Adipocyte (in vitro differentiated cells): ENCODE data around the gene NPAS2.

Experiments
- DNase-seq: peaks from one replicate; pipeline ENCODE4 v3.0.0-alpha.2; 2015; ENCODE audit warnings: low read depth
- H3K27me3 ChIP-seq: replicated peaks from 2 replicates; pipeline ENCODE4 v1.7.0; 2013; ENCODE audit warnings: mild to moderate bottlenecking, low read length, moderate library complexity; ENCODE audit not compliant: control insufficient read depth, insufficient read depth
- H3K36me3 ChIP-seq: 2 replicates; pipeline ENCODE4 v1.7.0; 2013; ENCODE audit warnings: low read length, mild to moderate bottlenecking, moderate library complexity; ENCODE audit not compliant: control insufficient read depth, insufficient read depth, severe bottlenecking
- H3K4me1 ChIP-seq: 2 replicates; pipeline ENCODE4 v1.7.0; 2013; ENCODE audit warnings: mild to moderate bottlenecking, low read length, moderate library complexity; ENCODE audit not compliant: control insufficient read depth, insufficient read depth
- H3K4me3 ChIP-seq: 2 replicates; pipeline ENCODE4 v1.7.0; 2013; ENCODE audit warnings: mild to moderate bottlenecking, low read length, moderate library complexity
- H3K9ac ChIP-seq: 2 replicates; pipeline ENCODE4 v1.7.0; 2013; ENCODE audit warnings: mild to moderate bottlenecking, low read length, moderate library complexity
- H3K9me3 ChIP-seq: 2 replicates; pipeline ENCODE4 v1.7.0; 2013; ENCODE audit warnings: mild to moderate bottlenecking, low read length, moderate library complexity; ENCODE audit not compliant: control insufficient read depth

Gene NPAS2

DNA sequence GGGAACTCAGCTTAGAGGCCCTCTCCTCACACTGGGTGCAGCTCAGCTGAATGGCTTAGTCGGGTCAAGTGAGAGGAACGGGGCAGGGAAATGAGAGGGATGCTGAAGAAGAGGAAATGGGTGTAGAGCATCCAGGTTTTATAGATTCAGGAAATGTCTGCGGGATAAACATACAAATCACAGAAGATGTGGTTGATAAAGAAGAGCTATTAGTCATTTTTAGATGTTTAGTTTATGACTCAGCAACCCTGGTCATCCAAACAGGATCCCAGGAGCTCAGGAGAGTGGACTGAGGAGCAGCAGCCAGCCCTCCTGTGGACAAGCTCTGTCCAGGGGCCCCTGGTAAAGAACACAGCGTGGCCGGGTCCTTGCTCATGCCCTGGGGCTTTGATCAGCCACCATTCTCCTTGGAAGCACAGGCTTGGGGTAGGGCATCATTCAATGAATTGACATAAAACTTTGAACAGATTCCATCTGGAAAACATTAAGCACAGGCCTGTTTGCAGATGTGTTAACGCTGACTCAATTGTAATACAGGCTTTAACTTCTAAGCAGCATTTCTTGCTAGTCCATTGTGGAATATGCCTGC lies 83.0 kb downstream of the NPAS2 start:
- Histone ChIP-seq H3K9me3 (peaks cover 3% of the 10 kb centered on the region), H3K36me3 (peaks cover 18% of the 10 kb centered on the region), H3K9ac (no peak overlapping the region), H3K4me1 (peaks cover 17% of the 10 kb centered on the region), H3K27me3 (no peaks in the 10 kb centered on the region), H3K4me3 (peak overlapping the region; percentile 20)
- peak; percentile 93 for DNase-seq

DNA sequence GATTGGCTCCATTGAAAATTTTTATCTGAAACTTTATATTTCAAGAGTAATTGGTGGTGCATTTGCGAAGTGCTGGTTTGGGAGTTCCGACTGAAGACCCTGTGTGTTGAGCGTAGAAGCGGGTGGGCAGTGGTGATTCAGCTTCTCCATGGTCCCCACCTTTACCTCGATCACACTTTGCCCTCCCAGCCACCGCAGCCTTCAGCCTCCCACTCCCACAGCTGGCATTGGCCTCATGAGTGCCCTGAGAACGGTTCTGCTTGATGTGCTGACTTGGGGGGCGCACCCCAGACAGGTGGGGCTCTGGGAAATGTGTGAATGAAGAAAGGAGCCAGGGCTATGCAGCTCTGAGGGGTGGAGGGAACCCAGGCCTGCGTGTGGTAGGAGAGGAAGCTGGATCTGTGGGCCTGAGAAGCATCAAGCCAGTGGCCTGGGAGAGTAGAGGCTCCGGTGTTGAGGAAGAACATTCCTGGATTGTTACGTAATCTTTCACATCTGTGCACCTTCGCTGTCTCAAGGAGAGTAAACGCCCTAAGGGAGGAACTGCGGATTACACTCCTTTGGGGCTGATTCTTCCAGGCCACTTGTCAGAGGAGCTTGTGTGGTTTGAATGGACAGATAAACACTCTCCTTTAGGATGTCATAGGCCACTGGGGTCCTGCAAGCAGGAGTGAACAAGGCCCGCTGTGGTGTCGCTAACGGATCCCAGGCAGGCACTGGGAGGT lies 83.8 kb downstream of the NPAS2 start:
- H3K4me1 ChIP-seq = peaks cover 17% of the 10 kb centered on the region
- peaks cover 3% of the 10 kb centered on the region for H3K9me3 ChIP-seq
- H3K27me3 ChIP-seq = no peaks in the 10 kb centered on the region
- DNase-seq = peak; percentile 40
- H3K36me3 ChIP-seq = peaks cover 18% of the 10 kb centered on the region
- peak overlapping the region; percentile 20 for H3K4me3 ChIP-seq
- H3K9ac ChIP-seq = no peak overlapping the region

DNA sequence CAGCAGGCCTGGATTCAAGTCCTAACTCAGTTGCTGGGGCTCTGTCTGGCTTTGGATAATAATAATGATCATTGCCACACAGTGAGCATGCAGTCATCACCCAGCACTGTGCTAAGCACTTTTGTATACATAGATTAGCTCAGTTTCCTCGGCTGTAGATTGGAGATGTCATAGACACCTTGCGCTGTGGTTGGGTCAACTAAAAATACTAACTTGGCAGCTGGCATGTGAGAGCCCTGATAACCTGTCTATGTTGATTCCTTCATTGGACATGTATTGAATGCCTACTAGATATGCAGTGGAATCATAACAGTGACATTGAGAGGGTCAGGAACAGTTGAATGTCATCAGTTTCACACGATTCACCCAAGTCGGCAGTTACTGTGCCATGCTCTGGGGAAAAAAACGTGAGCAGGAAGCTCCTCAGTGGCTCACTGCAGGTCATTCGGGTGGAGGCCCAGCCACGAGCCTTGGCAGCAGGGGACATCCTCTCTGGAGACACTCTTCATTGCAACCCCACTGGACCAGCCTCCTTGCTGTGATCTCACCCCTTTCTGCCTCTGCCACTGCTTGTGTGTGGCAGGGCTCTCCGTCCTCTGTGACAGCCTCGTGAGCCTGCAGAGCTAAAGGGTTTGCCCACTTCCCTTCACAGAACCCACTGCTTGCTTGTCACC lies 85.3 kb downstream of the NPAS2 start:
- Histone ChIP-seq H3K9ac (no peak overlapping the region), H3K4me1 (peaks cover 17% of the 10 kb centered on the region), H3K27me3 (no peaks in the 10 kb centered on the region), H3K36me3 (peaks cover 18% of the 10 kb centered on the region), H3K9me3 (peaks cover 3% of the 10 kb centered on the region), H3K4me3 (no peak overlapping the region)
- DNase-seq = no peak

DNA sequence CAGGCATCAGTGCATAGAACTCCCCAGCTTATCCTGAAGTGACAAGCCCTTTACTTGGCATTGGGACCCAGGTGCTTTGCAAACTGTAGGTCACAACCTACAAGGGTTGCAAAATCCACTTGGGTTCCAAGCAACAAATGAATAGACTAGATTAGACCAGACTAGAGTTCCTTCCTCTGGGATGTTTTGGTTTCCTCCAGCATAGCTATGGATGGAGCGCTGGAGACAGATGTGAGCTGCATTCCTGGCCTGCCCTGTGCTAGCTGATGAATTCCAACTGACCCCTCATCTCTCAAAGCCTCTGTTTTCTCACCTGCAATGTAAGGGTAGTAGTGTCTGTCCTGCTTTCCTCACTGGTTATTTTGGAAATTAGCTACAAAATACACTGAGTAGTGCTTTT lies 86.2 kb downstream of the NPAS2 start:
- H3K4me3 ChIP-seq = no peak overlapping the region
- peaks cover 18% of the 10 kb centered on the region for H3K36me3 ChIP-seq
- no peak overlapping the region for H3K9ac ChIP-seq
- no peaks in the 10 kb centered on the region for H3K27me3 ChIP-seq
- H3K4me1 ChIP-seq = peaks cover 17% of the 10 kb centered on the region
- no peaks in the 10 kb centered on the region for H3K9me3 ChIP-seq
- no peak for DNase-seq

DNA sequence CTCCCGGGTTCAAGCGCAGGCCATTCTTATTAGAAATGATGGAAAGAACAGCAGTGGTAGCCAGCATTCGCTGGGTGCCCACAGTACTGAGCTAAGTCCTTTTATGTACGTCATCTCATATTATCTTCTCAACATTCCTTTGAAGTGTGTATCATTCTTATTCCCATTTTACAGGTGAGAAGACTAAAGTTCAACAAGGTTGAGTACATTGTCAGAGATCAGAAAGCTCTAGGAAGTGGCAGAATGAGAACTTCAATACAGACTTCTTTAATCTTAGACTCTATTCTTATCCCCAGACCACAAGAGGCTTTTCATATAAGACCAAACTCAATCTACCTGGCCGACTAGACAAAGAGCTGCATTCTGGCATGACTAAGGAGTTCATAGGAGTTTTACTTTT lies 86.7 kb downstream of the NPAS2 start:
- Histone ChIP-seq H3K9me3 (no peaks in the 10 kb centered on the region), H3K9ac (no peak overlapping the region), H3K27me3 (no peaks in the 10 kb centered on the region), H3K4me3 (no peak overlapping the region), H3K36me3 (peaks cover 18% of the 10 kb centered on the region), H3K4me1 (peaks cover 17% of the 10 kb centered on the region)
- DNase-seq = no peak

DNA sequence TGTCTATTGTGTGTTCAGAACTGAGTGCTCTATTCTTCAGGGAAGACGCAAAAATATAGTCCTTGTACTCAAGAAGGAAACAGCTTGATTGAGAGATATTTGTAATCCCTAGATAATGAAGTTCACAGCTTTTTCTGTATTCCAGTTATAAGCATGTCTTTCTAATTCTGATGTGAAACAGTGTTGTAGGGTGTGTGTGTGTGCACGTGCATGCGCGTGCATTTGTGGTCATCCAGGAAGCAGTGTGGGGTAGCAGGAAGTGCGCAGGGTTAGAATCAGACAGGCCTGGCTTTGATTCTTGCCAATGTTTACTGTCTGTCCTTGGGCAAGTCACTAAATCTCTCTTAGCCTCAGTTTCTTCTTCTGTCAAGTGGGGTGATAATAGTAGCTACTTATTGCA lies 87.9 kb downstream of the NPAS2 start:
- H3K27me3 ChIP-seq = no peaks in the 10 kb centered on the region
- H3K36me3 ChIP-seq = peaks cover 25% of the 10 kb centered on the region
- H3K4me1 ChIP-seq = peaks cover 13% of the 10 kb centered on the region
- H3K9ac ChIP-seq = no peak overlapping the region
- no peak for DNase-seq
- no peaks in the 10 kb centered on the region for H3K9me3 ChIP-seq
- H3K4me3 ChIP-seq = no peak overlapping the region

DNA sequence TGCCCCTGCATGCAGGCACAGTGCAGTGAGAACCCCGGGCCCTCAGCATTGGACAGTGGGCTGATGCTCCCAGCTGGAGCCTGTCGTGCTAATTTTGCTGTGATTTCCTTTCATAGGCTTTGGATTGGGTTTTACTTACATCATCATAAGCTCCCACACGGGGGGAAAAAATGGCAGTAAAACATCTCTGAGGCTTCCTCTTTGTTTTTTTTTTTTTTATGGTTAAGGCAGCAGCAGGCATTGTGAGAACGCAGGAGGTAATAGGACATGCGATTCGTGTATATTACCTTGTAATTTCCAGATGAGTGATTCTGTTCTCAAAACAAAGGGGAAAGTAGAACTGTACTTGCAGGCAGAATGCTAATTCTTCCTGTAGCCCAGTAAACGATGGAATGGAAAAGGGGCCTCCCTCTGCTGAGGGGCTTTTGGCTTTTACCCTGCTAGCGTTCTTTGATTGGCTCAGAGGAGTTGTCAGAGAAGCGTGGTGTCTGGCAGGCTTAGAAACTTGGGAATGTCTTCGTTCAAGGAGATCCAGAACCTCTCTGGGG lies 89.7 kb downstream of the NPAS2 start:
- no peaks in the 10 kb centered on the region for H3K9me3 ChIP-seq
- H3K4me1 ChIP-seq = no peaks in the 10 kb centered on the region
- H3K9ac ChIP-seq = no peak overlapping the region
- no peaks in the 10 kb centered on the region for H3K27me3 ChIP-seq
- H3K36me3 ChIP-seq = peaks cover 40% of the 10 kb centered on the region
- no peak for DNase-seq
- no peak overlapping the region for H3K4me3 ChIP-seq

DNA sequence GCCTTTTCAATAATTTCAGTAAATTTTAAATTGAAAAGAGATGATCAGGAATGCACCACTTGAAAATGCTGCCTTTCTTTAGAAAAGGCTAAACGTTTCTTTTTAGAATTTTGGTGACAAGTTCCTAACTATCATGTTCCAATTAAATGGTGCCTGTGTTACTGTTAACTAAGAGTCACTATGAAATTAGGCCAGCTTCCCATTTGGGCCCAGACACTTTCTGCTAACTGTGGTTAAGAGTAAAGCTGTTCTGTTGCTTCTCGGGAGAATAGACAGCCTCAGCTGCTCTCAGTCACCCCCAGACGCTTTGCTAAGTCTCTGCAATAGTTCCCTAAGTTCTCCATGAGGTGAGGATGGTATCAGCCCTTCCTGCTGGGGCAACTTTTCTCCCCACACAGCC lies 90.2 kb downstream of the NPAS2 start:
- Histone ChIP-seq H3K27me3 (no peaks in the 10 kb centered on the region), H3K9me3 (no peaks in the 10 kb centered on the region), H3K9ac (no peak overlapping the region), H3K36me3 (peaks cover 36% of the 10 kb centered on the region), H3K4me1 (no peaks in the 10 kb centered on the region), H3K4me3 (no peak overlapping the region)
- DNase-seq = no peak

DNA sequence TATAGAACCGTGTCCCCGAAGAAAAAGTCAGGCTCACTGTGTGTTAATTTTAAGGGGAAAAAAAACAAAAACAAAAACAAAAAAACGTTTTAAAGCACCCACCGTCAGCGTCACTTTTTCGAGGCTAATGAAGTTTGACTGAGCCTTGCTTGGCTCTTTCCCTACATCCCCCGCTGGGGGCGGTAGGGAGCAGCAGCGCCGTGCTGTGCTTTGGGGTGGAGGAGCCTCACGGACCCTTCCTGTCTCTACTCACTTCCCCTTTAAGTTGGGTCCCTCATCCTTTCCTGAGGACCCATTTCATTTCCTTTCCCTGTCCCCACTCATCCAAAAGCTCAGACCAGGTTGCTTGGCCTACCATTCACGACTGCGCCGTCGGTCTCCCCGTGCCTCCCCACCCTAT lies 99.4 kb downstream of the NPAS2 start:
- DNase-seq = no peak
- Histone ChIP-seq H3K27me3 (no peaks in the 10 kb centered on the region), H3K4me3 (no peak overlapping the region), H3K4me1 (peaks cover 4% of the 10 kb centered on the region), H3K9ac (no peak overlapping the region), H3K36me3 (peaks cover 9% of the 10 kb centered on the region), H3K9me3 (no peaks in the 10 kb centered on the region)

DNA sequence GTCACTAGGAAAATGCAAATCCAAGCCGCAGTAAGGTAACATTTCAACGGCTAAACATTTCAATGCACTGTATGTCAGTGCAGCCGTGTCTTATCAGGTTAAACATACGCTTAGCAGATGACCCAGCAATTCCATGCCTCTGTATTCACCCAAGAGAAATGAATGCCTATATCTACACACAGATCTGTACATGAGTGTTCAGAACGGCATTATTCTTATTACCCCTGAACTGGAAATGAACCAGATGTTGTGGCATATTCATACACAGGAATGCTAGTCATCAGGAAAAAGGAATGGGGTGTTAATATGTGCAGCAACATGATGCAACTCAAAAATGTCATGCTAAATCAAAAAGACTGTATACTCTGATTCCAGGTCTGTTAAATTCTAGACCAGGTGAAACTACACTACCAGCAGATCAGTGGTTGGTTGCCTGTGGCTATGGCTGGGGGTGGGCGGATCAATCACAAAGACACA lies 101.8 kb downstream of the NPAS2 start:
- peak; percentile 78 for DNase-seq
- Histone ChIP-seq H3K9me3 (no peaks in the 10 kb centered on the region), H3K4me3 (no peak overlapping the region), H3K36me3 (peaks cover 10% of the 10 kb centered on the region), H3K4me1 (peaks cover 13% of the 10 kb centered on the region), H3K9ac (no peak overlapping the region), H3K27me3 (no peaks in the 10 kb centered on the region)

DNA sequence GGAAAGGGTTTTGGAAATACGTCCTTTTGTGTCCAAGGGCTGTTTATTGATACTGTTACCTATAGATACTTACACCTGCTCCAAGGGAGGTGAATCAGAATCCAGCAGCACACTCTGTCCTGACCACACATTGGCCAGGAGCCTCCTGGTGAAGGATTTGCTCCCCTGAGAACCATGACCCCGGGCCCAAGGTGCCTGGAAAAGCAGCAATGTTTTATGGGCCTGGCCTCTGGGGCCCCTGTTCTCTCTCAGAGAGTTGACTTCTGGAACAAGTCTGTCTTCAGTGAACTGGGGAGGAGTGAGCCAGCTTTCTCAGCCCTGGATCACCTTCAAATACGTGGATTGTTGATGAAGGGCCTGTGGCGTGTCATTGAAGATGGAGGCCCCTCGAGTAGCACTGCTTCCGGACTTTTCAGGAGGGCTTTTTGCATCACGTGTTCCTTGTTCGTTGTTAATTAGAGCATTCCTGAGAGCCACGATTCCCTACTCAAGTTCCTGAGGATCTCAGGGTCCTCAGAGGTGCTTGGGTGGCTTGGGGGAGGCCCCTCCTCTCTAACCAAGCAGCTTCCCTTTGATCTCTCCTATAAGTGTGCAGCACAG lies 103.6 kb downstream of the NPAS2 start:
- H3K27me3 ChIP-seq = no peaks in the 10 kb centered on the region
- no peaks in the 10 kb centered on the region for H3K9me3 ChIP-seq
- H3K4me3 ChIP-seq = no peak overlapping the region
- H3K36me3 ChIP-seq = peaks cover 23% of the 10 kb centered on the region
- H3K4me1 ChIP-seq = peaks cover 20% of the 10 kb centered on the region
- no peak overlapping the region for H3K9ac ChIP-seq
- DNase-seq = no peak
